Epithelial cell of esophagus (primary cell): ENCODE data around the gene HYAL4.
A peak's percentile ranks its signal among the peaks of the same experiment; 100 is the strongest.

Experiments used
- DNase-seq: peaks from one replicate; pipeline ENCODE4 v3.0.0; 2010; ENCODE audit warnings: low read depth
- H3K4me3 ChIP-seq: 2 replicates; pipeline ENCODE4 v1.5.1; 2011; ENCODE audit warnings: mild to moderate bottlenecking, low read length, control low read depth
- CTCF ChIP-seq: IDR thresholded peaks from 2 replicates; pipeline ENCODE4 v1.5.1; 2011; ENCODE audit warnings: low read depth, mild to moderate bottlenecking, low read length, control low read depth, inconsistent platforms; ENCODE audit not compliant: insufficient read depth; ENCODE audit errors: missing control alignments

Gene HYAL4, protein sequence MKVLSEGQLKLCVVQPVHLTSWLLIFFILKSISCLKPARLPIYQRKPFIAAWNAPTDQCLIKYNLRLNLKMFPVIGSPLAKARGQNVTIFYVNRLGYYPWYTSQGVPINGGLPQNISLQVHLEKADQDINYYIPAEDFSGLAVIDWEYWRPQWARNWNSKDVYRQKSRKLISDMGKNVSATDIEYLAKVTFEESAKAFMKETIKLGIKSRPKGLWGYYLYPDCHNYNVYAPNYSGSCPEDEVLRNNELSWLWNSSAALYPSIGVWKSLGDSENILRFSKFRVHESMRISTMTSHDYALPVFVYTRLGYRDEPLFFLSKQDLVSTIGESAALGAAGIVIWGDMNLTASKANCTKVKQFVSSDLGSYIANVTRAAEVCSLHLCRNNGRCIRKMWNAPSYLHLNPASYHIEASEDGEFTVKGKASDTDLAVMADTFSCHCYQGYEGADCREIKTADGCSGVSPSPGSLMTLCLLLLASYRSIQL

DNA sequence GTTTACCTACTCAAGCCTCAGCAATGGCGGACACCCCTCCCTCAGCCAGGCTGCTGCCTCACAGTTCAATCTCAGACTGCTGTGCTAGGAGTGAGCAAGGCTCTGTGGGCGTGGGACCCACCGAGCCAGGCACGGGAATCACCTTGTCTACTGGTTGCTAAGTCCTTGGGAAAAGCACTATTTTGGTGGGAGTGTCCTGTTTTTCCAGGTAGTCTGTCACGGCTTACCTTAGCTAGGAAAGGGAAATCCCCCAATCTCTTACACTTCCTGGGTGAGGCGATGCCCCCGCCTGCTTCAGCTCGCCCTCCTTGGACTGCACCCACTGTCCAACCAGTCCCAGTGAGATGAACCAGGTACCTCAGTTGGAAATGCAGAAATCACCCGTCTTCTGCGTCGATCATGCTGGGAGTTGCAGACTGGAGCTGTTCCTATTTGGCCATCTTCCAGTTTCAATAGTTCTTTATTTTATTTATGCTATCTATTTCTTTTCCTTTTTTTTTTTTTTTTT lies at the start of gene HYAL4:
Gene HYAL4, plus strand, starts transcription at position 458 of the 508 bp plus-strand sequence. CDS start 23,105 bp downstream, outside the sequence.
- peak; percentile 77 for DNase-seq
- no peak for TF ChIP-seq CTCF

GRCh38 chr7:123795917-123796316 lies 49.1 kb upstream of the HYAL4 start:
- TF ChIP-seq CTCF = no peak
- H3K4me3 ChIP-seq = no peak overlapping the region
- DNase-seq = no peak

More for the DNA sequence above, at the start of gene HYAL4:
- no peak within 1 kb of the TSS for H3K4me3 ChIP-seq

DNA sequence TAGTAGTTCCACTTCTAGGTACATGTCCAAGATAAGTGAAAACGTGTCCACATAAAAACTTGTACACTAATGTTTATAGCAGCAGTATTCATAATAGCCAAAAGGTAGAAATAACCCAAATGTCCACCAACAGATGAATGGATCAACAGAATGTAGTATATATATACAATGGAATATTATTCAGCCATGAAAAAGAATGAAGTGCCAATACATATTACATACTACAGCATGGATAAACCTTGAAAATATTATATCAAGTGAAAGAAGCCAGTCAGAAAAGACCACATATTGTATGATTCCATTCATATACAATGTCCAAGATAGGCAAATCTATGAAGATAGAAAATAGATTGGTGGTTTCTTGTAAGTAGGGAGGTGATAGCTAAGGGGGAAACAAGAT lies 48.4 kb upstream of the HYAL4 start:
- H3K4me3 ChIP-seq = no peak overlapping the region
- DNase-seq = no peak
- no peak for TF ChIP-seq CTCF

DNA sequence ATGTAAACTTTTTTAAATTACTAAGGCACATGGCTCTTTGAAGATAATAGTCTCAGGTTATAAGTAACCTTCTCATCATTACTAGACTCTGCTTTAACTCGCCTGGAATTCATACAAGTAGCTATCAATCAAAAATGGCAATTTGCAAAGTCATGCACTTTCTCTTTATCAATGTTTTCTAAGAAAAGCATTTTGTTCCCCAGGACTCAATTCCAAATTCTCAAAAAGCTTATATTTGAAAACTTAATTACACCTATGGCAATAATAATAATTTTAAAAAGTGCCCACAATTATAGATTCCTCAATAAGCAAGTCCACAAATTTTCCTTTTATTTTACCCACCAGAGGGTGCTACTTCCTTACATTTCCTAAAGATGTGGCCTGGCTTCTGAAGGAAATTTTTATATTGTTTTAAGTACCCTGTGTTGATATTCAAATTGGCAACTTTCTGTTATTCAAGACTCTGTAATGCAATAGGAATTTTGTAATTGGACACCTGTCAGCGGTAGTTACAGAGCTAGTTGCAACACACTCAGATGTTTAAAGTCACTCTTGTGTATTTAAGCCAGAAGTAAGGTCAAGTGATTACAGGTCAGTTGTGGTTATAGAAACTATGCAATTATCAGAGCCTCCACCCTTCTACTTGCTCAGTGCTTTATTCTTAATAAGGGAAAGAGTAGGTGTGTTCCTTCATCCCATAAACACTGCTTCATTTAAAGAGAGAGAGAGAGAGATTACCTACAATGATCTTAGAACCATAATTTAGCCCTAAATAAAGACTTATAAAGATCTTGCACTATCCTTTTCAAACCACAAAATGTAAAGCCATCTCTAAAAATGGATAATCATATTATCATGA lies 47.1 kb upstream of the HYAL4 start:
- peak; percentile 41 for TF ChIP-seq CTCF
- DNase-seq = peak; percentile 96
- peak overlapping the region; percentile 46 for H3K4me3 ChIP-seq

GRCh38 chr7:123798532-123799188 lies 46.3 kb upstream of the HYAL4 start:
- no peak for TF ChIP-seq CTCF
- DNase-seq = peak; percentile 57
- peak overlapping the region; percentile 46 for H3K4me3 ChIP-seq

GRCh38 chr7:123802249-123802648 lies 42.7 kb upstream of the HYAL4 start:
- TF ChIP-seq CTCF = no peak
- DNase-seq = no peak
- H3K4me3 ChIP-seq = no peak overlapping the region
